Heart right ventricle (tissue), 16 donors: ENCODE measurements around the gene HLCS. TPM values are rescaled to one million over a fixed set of nuclear protein-coding genes. Genes with fewer than 3 reads are reported as not detected.

ENCODE experiments used
- ATAC-seq, 8 donors: fragments of 200-7000 bp; cut with Tn5 transposase; one replicate each; pipeline ENCODE4 v1.9.1; 2020; ENCODE audit warnings: mild to moderate bottlenecking in 8 of 8, moderate library complexity in 8 of 8, moderate number of reproducible peaks in 1 of 8
- DNase-seq, 2 donors: peaks; one replicate each; pipeline ENCODE4 v3.0.0-alpha.2; 2020
- H3K27ac ChIP-seq, 10 donors: fragments of 200-600 bp; sonication (generic) in 2 of 10; one replicate each; pipeline versions ENCODE4 v1.5.0 to v1.8.0; 2020 to 2022; ENCODE audit warnings: mild to moderate bottlenecking in 3 of 10
- H3K27me3 ChIP-seq, 7 donors: fragments of 200-600 bp; one replicate each; pipeline ENCODE4 v1.8.0; 2021 to 2022; ENCODE audit warnings: mild to moderate bottlenecking in 2 of 7
- H3K36me3 ChIP-seq, 9 donors: fragments of 200-600 bp; sonication (generic) in 1 of 9; one replicate each; pipeline versions ENCODE4 v1.5.0 to v1.8.0; 2020 to 2022; ENCODE audit warnings: mild to moderate bottlenecking in 2 of 9
- H3K4me1 ChIP-seq, 9 donors: fragments of 200-600 bp; sonication (generic) in 1 of 9; one replicate each; pipeline versions ENCODE4 v1.5.0 to v1.8.0; 2020 to 2022; ENCODE audit warnings: mild to moderate bottlenecking in 4 of 9
- H3K4me3 ChIP-seq, 10 donors: fragments of 200-600 bp; sonication (generic) in 2 of 10; one replicate each; pipeline versions ENCODE4 v1.5.0 to v1.8.0; 2020 to 2022; ENCODE audit warnings: mild to moderate bottlenecking in 7 of 10, moderate library complexity in 2 of 10
- H3K9me3 ChIP-seq, 11 donors: fragments of 200-600 bp in 10 of 11; sonication (generic) in 2 of 11; one replicate each; pipeline versions ENCODE4 v1.5.0 to v1.8.0; 2013 to 2022; ENCODE audit warnings: mild to moderate bottlenecking in 2 of 11, control low read depth in 1 of 11, moderate library complexity in 1 of 11
- CTCF ChIP-seq, 9 donors: fragments of 200-600 bp; sonication (generic) in 2 of 9; IDR thresholded peaks; one replicate each; pipeline versions ENCODE4 v1.5.0 to v1.8.0; 2021 to 2022; ENCODE audit warnings: antibody characterized with exemption in 9 of 9, mild to moderate bottlenecking in 5 of 9, moderate library complexity in 1 of 9
- WGBS, 2 donors: extraction: QIAGEN DNeasy Blood & Tissue Kit; methylation state at CpG; one replicate each; pipeline ENCODE4 v1.1.7; 2013; ENCODE audit warnings: inconsistent platforms in 1 of 2; 5-methylcytosine and 5-hydroxymethylcytosine counted together
- intact Hi-C, 10 donors: fragments of 100-400 bp; cut with DNase I; formaldehyde crosslinking; loops; one replicate each; pipeline versions ENCODE4 v1.11.1 to v1.14.2; 2022
- polyA plus RNA-seq, 2 donors: library from polyadenylated mRNA; stranded (reverse); fragments of 200-250 nt; gene quantifications; one replicate each; pipeline ENCODE4 v1.2.3, GENCODE V29; 2013
- total RNA-seq, 10 donors: library from RNA; stranded (reverse); fragmentation: NEBNext Ultra II Directional in 3 of 10; extraction: Animal tissue kit (Norgen Biotek cat#: 25700) in 3 of 10; gene quantifications; one replicate each; pipeline versions ENCODE4 v1.2.1 to v1.2.4, GENCODE V29; 2021 to 2023
- donor health status: Arrhythmogenic right ventricular cardiomyopathy.
- donor health status: ischemic (EF 13 %, LVEDD 7.1; RV severe dilation, severe dysfunction).
- donor health status: healthy with polysubstance abuse.
- donor health status: DM: no; HTN: yes; CAD: no.
- donor health status: DM: no; HTN: no; CAD: no.
- donor health status: ischemic (EF 25% LVEDD 6.9; RV normal size, moderate dysfunction).
- donor health status: ischemic (EF 25% LVEDD 5.7; RV mildly dilated, moderate dysfunction).
- donor health status: healthy.
- donor health status: DM: yes; HTN: yes; CAD: no.
- donor health status: Ischemic cardiomyopathy.
- donor health status: ischemic (EF 35%, LVEDD 5.7; RV mildly dilated, moderate dysfunction).
- donor health status: nonischemic (EF 11% LVEDD 7.7; RV severe dilation, severe dysfunction).
- donor health status: DM: yes; HTN: yes; CAD: no.
- donor health status: PGD.
- donor health status: ischemic (EF 29% LVEDD 5.4; RV normal size, mild dysfunction).
- donor health status: nonischemic (EF 23%, LVEDD 6.1; RV moderate dilation, normal function).

The HLCS gene
- total and polyA plus RNA-seq, 12 donors, result 2.0 to 9.6 (median 6.7) TPM

GRCh38 chr21:36985751-36986594 lies 19.5 kb upstream of the HLCS start:
- no peak for DNase-seq

GRCh38 chr21:36981977-36982700 lies 15.7 kb upstream of the HLCS start:
- no peak for TF ChIP-seq CTCF (IDR thresholded peaks at IDR 0.05)
- no peak overlapping the region for H3K4me3 ChIP-seq
- H3K36me3 ChIP-seq, result no peaks in the 10 kb centered on the region
- no peak overlapping the region for H3K27ac ChIP-seq
- intact Hi-C loops, result loop anchor here in 2 of 10 donors (10.0 kb wide), 1 partner anchor 93 kb away; the partner anchor contains the start of genes PIGP (in 2 of the 2) and TTC3 (in 2 of the 2)
- peaks cover 0 to 18% (median 12%) of the 10 kb centered on the region in 9 donors for H3K4me1 ChIP-seq
- no peaks in the 10 kb centered on the region for H3K9me3 ChIP-seq
- peaks cover 0 to 19% (median 0%) of the 10 kb centered on the region in 7 donors for H3K27me3 ChIP-seq
- ATAC-seq (no peak), DNase-seq (no peak)
- WGBS, 2 donors, result 66 to 75% methylated on average over 6 of the region's 6 CpGs

More at GRCh38 chr21:36985751-36986594, 19.5 kb upstream of the HLCS start:
- no peaks in the 10 kb centered on the region for H3K36me3 ChIP-seq
- no peak for TF ChIP-seq CTCF (IDR thresholded peaks at IDR 0.05)
- intact Hi-C loops, result loop anchor here in 2 of 10 donors (10.0 kb wide), 1 partner anchor 89 kb away; the partner anchor contains the start of genes PIGP (in 2 of the 2) and TTC3 (in 2 of the 2)
- WGBS, 2 donors, result 75 to 97% methylated on average over 9 of the region's 9 CpGs
- H3K4me1 ChIP-seq, result peaks cover 0 to 19% (median 5%) of the 10 kb centered on the region in 9 donors
- H3K27ac ChIP-seq, result no peak overlapping the region
- no peak overlapping the region for H3K4me3 ChIP-seq
- ATAC-seq, result no peak
- no peaks in the 10 kb centered on the region for H3K9me3 ChIP-seq
- H3K27me3 ChIP-seq, result peaks cover 0 to 8% (median 0%) of the 10 kb centered on the region in 7 donors

- Histone ChIP-seq H3K4me1 (peaks cover 0 to 22% (median 12%) of the 10 kb centered on the region in 9 donors), H3K36me3 (no peaks in the 10 kb centered on the region), H3K9me3 (no peaks in the 10 kb centered on the region), H3K27ac (peak overlapping the region in 1 of 10 donors; percentile 25), H3K27me3 (peaks cover 0 to 19% (median 0%) of the 10 kb centered on the region in 7 donors), H3K4me3 (peak overlapping the region; percentile 24 to 66 (median 58))
- 23 to 50% methylated on average over 2 of the region's 2 CpGs for WGBS, 2 donors
- intact Hi-C loops, result loop anchor here in 2 of 10 donors (10.0 kb wide), 1 partner anchor 94 kb away; the partner anchor contains the start of genes PIGP (in 2 of the 2) and TTC3 (in 2 of the 2)
- DNase-seq (no peak), ATAC-seq (no peak)
- no peak for TF ChIP-seq CTCF (IDR thresholded peaks at IDR 0.05)
Observed at GRCh38 chr21:36981049-36981391, 14.6 kb upstream of the HLCS start.
